GM19328 (cell line): ENCODE data around the gene KCNJ5.
"Not testable (repeated sequence)": the region's sequence is repeated elsewhere in the genome, so short reads cannot be mapped to it uniquely, and the experiment has no call there.

Experiments used
- ATAC-seq: cut with Tn5 transposase; IDR thresholded peaks from one replicate; pipeline ENCODE4 v1.9.1; 2021; ENCODE audit warnings: mild to moderate bottlenecking, moderate library complexity; ENCODE audit not compliant: unreplicated experiment

KCNJ5 gene

GRCh38 chr11:128909438-128910125 lies 18.4 kb downstream of the KCNJ5 start:
- no peak for ATAC-seq

- no peak for ATAC-seq
Measured at GRCh38 chr11:128910576-128910975, 19.4 kb downstream of the KCNJ5 start.

- ATAC-seq = no peak
Measured at GRCh38 chr11:128911239-128911638, 20.1 kb downstream of the KCNJ5 start.

GRCh38 chr11:128911701-128912100 lies 20.5 kb downstream of the KCNJ5 start:
- ATAC-seq = no peak

GRCh38 chr11:128913806-128914205 lies 22.6 kb downstream of the KCNJ5 start:
- no peak for ATAC-seq

GRCh38 chr11:128914216-128915148 lies 23.3 kb downstream of the KCNJ5 start:
- ATAC-seq = no peak

- no peak for ATAC-seq
Measured at GRCh38 chr11:128915149-128915521, 24.0 kb downstream of the KCNJ5 start.

- no peak for ATAC-seq
Measured at GRCh38 chr11:128916037-128916572, 24.9 kb downstream of the KCNJ5 start.

- ATAC-seq = no peak
Measured at GRCh38 chr11:128916681-128917080, 25.5 kb downstream of the KCNJ5 start.

GRCh38 chr11:128917144-128917724 lies 26.1 kb downstream of the KCNJ5 start:
- ATAC-seq = no peak

GRCh38 chr11:128919216-128919615 lies 28.1 kb downstream of the KCNJ5 start:
- no peak for ATAC-seq

- not testable (repeated sequence) for ATAC-seq
Measured at GRCh38 chr11:128919635-128920034, 28.5 kb downstream of the KCNJ5 start.

GRCh38 chr11:128920666-128921065 lies 29.5 kb downstream of the KCNJ5 start:
- ATAC-seq = no peak

GRCh38 chr11:128921793-128922192 lies 30.6 kb downstream of the KCNJ5 start:
- no peak for ATAC-seq

GRCh38 chr11:128924104-128924503 lies 32.9 kb downstream of the KCNJ5 start:
- ATAC-seq = no peak

- no peak for ATAC-seq
Measured at GRCh38 chr11:128924510-128925249, 33.5 kb downstream of the KCNJ5 start.

- ATAC-seq = no peak
Measured at GRCh38 chr11:128925250-128925600, 34.1 kb downstream of the KCNJ5 start.

- no peak for ATAC-seq
Measured at GRCh38 chr11:128926000-128926399, 34.8 kb downstream of the KCNJ5 start.

- no peak for ATAC-seq
Measured at GRCh38 chr11:128926437-128927107, 35.4 kb downstream of the KCNJ5 start.

GRCh38 chr11:128927108-128927461 lies 35.9 kb downstream of the KCNJ5 start:
- no peak for ATAC-seq
